GM12873 (cell line): ENCODE results near the gene NRP2.

ENCODE experiments used
- TF ChIP-seq, protein P1 (sequence below): IDR thresholded peaks from 2 replicates; pipeline ENCODE4 v1.5.1; 2012; ENCODE audit warnings: low read depth, mild to moderate bottlenecking, moderate library complexity, low read length, control low read depth; ENCODE audit not compliant: insufficient read depth; ENCODE audit errors: missing control alignments

The NRP2 gene

DNA sequence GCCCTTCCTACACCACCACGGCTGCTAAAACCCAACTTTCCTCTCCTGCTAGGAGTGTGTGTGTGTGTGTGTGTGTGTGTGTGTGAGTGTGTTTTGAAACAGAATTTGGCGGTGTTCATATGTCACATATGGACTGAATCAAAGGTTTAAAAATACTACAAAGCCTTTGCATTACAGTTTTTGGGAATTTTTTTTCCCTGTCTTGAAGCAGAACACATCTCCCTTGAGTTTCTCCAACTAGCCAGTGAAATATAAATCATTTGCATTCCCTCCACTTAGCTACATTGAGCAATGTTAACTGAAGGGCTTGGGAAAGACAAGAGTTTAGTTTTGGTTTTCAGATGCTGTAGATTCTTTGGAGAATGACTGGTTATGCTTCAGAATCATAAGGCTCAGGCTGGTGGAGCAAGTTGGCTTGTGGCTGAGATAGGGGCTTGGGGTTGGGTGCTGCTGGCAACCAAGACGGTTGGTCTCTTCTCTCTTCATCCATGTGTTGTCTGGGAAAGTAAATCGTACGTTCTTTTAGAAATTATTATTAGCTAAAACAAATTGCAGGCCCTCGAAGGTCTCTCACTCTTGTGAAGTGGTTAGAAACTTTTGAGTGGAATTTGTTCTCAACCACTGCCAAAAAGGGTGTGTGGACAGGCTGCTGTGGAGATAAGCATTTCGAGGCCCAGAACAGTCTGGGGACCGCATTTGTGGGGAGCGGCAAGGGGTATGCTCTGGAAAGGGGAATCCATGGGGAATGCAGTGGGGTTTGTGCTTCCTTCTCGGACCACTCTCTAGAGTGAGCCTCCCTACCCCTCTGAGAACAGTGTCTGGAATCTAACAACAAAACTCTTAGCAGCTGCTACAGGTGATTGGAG lies 1.4 kb downstream of the NRP2 start:
- TF ChIP-seq, protein P1, sequence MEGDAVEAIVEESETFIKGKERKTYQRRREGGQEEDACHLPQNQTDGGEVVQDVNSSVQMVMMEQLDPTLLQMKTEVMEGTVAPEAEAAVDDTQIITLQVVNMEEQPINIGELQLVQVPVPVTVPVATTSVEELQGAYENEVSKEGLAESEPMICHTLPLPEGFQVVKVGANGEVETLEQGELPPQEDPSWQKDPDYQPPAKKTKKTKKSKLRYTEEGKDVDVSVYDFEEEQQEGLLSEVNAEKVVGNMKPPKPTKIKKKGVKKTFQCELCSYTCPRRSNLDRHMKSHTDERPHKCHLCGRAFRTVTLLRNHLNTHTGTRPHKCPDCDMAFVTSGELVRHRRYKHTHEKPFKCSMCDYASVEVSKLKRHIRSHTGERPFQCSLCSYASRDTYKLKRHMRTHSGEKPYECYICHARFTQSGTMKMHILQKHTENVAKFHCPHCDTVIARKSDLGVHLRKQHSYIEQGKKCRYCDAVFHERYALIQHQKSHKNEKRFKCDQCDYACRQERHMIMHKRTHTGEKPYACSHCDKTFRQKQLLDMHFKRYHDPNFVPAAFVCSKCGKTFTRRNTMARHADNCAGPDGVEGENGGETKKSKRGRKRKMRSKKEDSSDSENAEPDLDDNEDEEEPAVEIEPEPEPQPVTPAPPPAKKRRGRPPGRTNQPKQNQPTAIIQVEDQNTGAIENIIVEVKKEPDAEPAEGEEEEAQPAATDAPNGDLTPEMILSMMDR = no peak

DNA sequence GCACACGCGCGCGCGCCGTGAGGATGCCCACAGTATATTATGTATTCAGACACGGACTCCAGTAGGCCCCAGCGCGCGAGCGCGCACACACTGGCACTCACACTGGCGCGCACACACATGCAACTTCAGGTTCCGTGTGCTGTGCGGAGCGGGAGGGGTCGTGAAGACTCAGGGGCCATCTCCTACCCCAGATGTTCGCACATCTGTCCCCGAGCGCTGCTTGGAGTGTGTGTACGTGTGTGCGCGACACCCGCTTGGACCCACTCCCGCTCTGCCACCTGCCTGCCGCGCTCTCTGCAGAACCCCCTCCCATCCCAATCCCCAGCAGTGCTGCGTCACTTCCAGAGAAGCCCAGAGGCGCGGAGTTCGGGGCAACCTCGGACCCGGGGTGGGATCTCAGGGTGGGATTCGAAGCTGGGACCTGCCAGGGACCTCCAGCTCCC lies 2.6 kb downstream of the NRP2 start:
- TF ChIP-seq, protein P1 = no peak

DNA sequence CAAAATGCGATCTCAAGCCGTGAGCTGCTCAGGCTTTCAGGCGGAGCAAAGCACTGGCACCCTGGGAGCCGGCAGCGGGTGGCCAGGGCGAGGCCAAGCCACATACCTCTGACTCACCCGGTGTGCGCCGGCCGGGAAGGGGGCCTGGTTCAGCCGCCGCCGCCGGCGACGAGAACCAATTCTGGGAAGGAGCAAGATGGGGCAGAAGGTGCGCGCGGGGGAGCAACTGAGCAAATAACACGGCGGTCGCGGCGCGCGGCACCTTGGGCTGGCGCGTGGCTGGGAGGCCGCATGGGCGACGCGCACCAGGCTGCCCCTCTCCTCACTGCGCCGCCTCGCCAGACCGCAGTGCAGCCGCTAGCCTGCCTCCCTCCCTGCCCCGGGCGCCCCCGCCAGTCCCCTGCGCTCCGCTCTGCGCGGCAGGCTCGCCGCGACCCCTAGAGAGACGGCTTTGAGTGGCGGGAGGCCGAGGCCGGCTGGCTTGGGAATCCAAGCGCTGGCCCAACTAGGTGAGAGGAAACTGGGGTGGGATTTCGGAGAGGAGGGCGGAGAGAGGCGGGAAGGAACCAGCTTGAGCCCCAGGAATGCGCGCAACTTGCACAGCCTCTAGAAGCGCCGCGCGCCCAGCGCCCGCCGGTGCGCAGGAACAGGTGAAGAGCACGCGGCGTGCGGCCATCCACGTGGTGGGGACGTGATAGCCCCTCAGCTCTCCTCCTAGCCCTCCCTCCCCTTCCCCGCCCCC lies 3.2 kb downstream of the NRP2 start:
- TF ChIP-seq, protein P1 = no peak

DNA sequence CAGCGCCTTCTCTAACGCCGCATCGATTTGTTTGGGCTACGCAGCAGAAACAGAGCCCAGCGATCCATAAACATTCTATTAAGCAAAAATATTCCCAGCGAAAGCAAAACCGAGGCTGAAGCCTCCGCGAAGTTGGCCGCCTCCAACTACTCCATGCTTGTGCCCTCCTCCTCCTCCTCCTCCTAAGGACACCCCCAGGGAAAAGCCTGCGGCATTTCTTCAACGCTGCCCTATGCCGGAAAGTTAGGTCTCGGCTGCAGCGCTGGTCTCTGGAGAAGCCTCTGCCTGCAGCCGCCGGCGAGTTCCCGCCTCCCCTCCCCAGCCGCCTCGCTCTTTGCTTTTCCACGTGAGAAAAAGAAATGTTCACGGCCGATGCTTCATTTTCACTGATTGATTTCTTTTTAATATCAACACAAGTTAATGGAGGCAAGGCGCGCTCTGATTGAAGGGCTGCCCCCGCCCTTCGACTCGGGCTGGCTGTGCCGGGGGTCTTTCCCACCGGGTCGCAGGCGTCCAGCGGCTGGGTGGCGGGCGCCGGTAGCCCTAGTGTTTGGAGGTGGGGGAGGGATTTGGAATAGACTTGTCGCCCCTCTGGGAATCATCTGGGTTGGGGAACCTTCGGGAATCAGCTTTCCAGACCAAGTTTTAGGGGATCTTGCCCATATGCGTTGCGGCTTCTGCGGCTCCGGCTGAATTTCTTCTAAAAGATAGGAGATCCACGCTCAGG lies 3.9 kb downstream of the NRP2 start:
- TF ChIP-seq, protein P1 = no peak

DNA sequence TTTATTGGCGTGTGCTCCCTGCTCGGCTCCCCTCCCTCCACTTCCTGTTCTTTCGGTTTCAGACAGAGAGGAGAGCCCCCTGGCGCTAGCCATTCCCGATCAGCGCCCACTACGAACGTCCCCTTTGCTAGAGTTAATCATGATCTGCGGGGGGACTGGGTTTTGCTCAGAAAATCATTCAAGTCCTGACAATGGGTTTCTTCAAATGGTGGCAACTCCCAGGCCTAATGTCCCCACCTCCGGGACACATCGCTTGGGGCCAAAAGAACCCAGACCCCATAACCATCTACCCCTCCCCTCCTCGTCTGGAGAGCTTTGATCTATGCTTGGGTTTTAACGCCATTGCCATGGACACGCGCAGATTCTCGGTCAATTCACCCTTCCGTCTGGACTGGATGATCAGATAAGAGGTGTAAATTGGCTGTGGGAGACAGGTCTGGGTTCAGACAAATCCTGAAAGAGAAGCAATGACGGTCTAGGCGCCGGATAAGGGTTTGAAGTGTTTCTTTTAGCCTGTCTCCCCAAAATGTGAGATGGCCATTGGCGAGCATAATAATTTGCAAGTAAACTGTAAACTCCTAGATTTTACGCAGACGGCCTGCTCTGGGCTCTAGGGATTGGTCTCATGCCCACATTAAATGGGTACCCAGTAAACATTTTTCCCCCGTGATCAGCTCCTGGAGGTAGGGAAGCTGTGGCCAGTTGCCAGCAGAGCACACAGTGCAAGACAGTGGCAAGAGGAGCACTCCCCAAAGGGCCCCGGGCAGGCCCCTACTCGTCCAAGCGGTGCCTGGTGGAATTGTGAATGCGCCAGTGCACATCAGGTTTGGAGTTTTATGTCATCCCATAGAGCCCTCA lies 4.7 kb downstream of the NRP2 start:
- TF ChIP-seq, protein P1 = no peak

DNA sequence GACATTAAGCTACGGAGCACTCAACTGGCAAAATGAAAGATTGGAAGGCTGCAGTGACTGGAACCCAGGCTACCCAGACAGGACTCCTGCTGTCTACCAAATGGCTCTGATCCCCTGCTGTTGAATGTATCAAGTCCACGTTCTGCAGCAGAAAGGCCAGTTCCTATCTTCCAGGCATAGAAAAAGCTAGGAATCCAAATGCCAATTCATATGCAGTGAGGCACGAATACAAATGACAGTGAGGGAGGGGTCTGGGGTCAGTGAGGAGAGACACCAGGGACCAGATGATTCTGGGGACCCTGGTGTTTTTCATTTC lies 5.3 kb downstream of the NRP2 start:
- TF ChIP-seq, protein P1 = no peak
